ENCODE measurements around the gene REEP6. TPM values are rescaled to one million over a fixed set of nuclear protein-coding genes. Genes with fewer than 3 reads are reported as not detected.

Gene REEP6
- polyA plus RNA-seq, 4 donors = 167 to 363 (median 244) TPM

DNA sequence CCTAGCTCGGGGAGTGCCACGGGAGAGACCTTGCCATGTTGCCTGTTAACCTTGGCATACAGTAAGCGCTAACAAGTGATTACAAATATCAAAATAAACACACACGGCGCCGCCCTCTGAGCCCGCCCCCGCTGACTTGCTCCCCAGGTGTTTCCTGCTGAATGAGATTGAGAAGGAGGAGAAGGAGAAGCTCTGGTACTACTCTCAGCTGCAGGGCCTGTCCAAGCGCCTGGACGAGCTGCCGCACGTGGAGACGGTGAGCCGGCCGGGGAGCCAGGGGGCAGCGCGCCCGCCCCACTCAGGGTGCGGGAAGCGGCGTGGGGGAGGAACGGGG is 36.0 kb upstream of the REEP6 start:
- H3K4me3 ChIP-seq (ENCODE audit: low read depth in 1 of 3, low read length in 3 of 3) = no peak overlapping the region
- H3K36me3 ChIP-seq (ENCODE audit: control insufficient read depth in 3 of 3, insufficient read depth in 2 of 3, low read depth in 1 of 3, low read length in 3 of 3) = peaks cover 0 to 3% (median 0%) of the 10 kb centered on the region in 3 donors
- no peak overlapping the region for H3K27ac ChIP-seq (ENCODE audit: low read depth in 1 of 3, low read length in 2 of 3)
- H3K4me1 ChIP-seq (ENCODE audit: control insufficient read depth in 3 of 3, insufficient read depth in 2 of 3, low read depth in 1 of 3, low read length in 2 of 3) = peaks cover 0 to 11% (median 0%) of the 10 kb centered on the region in 3 donors
- no peaks in the 10 kb centered on the region for H3K9me3 ChIP-seq (ENCODE audit: control insufficient read depth in 2 of 2, insufficient read depth in 1 of 2, low read depth in 1 of 2, low read length in 1 of 2)
- WGBS, 3 donors = 1 to 4% (median 1%) methylated on average over 19 to 22 of the region's 22 CpGs
- DNase-seq (no peak), FAIRE-seq (no peak)
- H3K27me3 ChIP-seq (ENCODE audit: control insufficient read depth in 3 of 3, insufficient read depth in 3 of 3, low read length in 3 of 3) = peaks cover 30 to 91% (median 31%) of the 10 kb centered on the region in 3 donors

DNA sequence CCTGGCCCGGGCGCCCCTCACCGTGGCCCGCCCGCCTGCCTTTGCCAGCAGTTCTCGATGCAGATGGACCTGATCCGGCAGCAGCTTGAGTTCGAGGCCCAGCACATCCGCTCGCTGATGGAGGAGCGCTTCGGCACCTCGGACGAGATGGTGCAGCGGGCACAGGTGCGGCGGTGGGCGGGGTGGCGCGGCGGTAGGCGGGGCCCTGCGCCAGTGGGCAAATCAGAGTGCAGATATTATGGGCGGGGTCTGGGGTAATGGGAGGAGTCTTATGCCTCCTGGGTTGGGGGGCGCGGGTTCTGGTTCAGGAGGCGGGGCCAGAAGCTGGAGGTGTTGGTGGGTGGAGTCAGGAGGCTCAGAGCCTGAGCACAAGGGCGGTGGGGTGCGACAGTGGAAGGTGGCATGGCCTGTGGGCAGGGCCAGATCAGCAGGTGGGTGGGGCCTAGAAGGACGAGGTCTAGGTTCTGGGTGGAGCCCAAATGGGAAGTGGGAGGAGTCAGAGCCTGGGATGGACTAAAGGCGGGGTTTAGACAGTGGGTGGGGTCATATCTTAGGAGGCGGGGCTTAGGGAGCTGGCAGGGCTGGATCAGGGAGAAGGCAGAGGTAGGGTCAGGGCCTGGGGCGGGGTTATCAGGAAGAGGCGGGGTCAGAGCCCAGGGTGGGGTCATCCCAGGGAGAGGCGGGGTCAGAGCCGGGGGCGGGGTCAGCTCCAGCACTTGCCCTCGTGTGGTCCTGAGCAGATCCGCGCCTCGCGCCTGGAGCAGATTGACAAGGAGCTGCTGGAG is 35.5 kb upstream of the REEP6 start:
- WGBS, 3 donors = 2 to 6% (median 4%) methylated on average over 32 to 42 of the region's 42 CpGs

DNA sequence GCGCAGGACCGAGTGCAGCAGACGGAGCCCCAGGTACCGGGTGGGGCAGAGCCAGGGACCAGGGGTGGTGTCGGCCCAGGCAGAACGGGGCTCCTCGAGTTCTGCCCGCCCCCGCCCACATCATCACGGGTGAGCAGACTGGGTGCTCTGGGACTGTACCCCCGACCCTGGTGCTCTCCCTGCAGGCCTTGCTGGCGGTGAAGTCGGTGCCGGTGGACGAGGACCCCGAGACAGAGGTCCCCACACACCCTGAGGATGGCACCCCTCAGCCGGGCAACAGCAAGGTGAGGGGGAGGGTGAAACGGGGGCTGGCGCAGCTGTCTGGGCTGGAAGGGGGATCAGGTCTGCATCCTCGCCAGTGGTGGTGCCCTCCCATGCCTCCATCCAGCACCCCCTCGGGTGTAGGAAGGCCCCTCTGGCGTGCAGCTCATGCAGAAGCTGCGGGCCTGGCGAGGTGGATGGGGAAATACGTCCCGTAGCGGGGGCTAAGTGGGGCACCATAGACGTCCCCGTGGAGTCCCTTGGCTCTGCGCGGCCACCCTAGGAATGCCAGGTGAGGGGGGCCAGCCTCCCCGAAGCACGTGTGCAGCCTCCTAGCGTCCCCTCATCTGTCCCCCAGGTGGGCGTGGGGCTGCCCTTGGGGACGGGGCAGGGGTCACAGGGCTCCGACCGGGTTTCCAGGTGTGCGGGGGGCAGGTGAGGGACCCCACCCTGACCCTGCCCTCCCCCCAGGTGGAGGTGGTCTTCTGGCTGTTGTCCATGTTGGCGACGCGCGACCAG is 34.7 kb upstream of the REEP6 start:
- no peak for FAIRE-seq
- H3K27me3 ChIP-seq (ENCODE audit: control insufficient read depth in 3 of 3, insufficient read depth in 3 of 3, low read length in 3 of 3) = peaks cover 17 to 78% (median 22%) of the 10 kb centered on the region in 3 donors
- 17 to 37% (median 29%) methylated on average over 30 to 43 of the region's 43 CpGs for WGBS, 3 donors
- no peak for DNase-seq
- H3K36me3 ChIP-seq (ENCODE audit: control insufficient read depth in 3 of 3, insufficient read depth in 2 of 3, low read depth in 1 of 3, low read length in 3 of 3) = peaks cover 0 to 15% (median 0%) of the 10 kb centered on the region in 3 donors
- H3K9me3 ChIP-seq (ENCODE audit: control insufficient read depth in 2 of 2, insufficient read depth in 1 of 2, low read depth in 1 of 2, low read length in 1 of 2) = no peaks in the 10 kb centered on the region
- H3K4me1 ChIP-seq (ENCODE audit: control insufficient read depth in 3 of 3, insufficient read depth in 2 of 3, low read depth in 1 of 3, low read length in 2 of 3) = peaks cover 0 to 11% (median 0%) of the 10 kb centered on the region in 3 donors
- H3K4me3 ChIP-seq (ENCODE audit: low read depth in 1 of 3, low read length in 3 of 3) = no peak overlapping the region
- no peak overlapping the region for H3K27ac ChIP-seq (ENCODE audit: low read depth in 1 of 3, low read length in 2 of 3)

More for the DNA sequence above, 35.5 kb upstream of the REEP6 start:
- H3K36me3 ChIP-seq (ENCODE audit: control insufficient read depth in 3 of 3, insufficient read depth in 2 of 3, low read depth in 1 of 3, low read length in 3 of 3) = peaks cover 0 to 8% (median 0%) of the 10 kb centered on the region in 3 donors
- no peaks in the 10 kb centered on the region for H3K9me3 ChIP-seq (ENCODE audit: control insufficient read depth in 2 of 2, insufficient read depth in 1 of 2, low read depth in 1 of 2, low read length in 1 of 2)
- no peak overlapping the region for H3K27ac ChIP-seq (ENCODE audit: low read depth in 1 of 3, low read length in 2 of 3)
- H3K4me1 ChIP-seq (ENCODE audit: control insufficient read depth in 3 of 3, insufficient read depth in 2 of 3, low read depth in 1 of 3, low read length in 2 of 3) = peaks cover 0 to 11% (median 0%) of the 10 kb centered on the region in 3 donors
- FAIRE-seq = no peak
- peak; percentile 86 to 97 for DNase-seq
- peaks cover 25 to 86% (median 28%) of the 10 kb centered on the region in 3 donors for H3K27me3 ChIP-seq (ENCODE audit: control insufficient read depth in 3 of 3, insufficient read depth in 3 of 3, low read length in 3 of 3)
- no peak overlapping the region for H3K4me3 ChIP-seq (ENCODE audit: low read depth in 1 of 3, low read length in 3 of 3)

DNA sequence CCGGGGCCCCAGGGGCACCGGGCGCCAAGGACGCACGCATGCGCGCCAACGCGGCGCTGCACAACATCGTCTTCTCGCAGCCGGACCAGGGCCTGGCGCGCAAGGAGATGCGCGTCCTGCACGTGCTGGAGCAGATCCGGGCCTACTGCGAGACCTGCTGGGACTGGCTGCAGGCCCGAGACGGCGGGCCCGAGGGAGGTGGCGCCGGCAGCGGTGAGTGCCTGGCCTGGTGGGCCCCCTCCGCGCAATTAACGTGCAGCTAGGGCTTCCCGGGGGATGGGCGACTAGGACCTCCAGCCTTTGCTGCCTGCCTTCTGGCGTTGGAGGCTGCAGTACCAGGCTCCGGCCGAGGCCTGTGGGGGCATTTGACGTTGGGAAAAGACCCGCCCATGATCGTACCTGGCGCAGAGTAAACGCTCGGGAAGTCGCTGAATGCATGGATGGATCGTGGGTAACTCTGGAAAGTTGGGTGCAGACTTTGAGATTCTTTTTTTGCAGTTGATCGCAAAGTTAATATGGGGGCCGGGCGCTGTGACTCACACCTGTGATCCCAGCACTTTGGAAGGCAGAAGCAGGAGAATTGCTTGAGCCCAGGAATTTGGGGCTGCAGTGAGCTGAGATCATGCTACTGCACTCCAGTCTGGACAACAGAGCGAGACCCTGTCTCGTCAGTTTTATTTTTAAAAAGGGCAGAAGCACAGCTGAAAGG is 33.8 kb upstream of the REEP6 start:
- FAIRE-seq (no peak), DNase-seq (no peak)
- Histone ChIP-seq H3K27ac (ENCODE audit: low read depth in 1 of 3, low read length in 2 of 3) (no peak overlapping the region), H3K27me3 (ENCODE audit: control insufficient read depth in 3 of 3, insufficient read depth in 3 of 3, low read length in 3 of 3) (peaks cover 13 to 70% (median 15%) of the 10 kb centered on the region in 3 donors), H3K4me3 (ENCODE audit: low read depth in 1 of 3, low read length in 3 of 3) (no peak overlapping the region), H3K36me3 (ENCODE audit: control insufficient read depth in 3 of 3, insufficient read depth in 2 of 3, low read depth in 1 of 3, low read length in 3 of 3) (peaks cover 0 to 18% (median 0%) of the 10 kb centered on the region in 3 donors), H3K4me1 (ENCODE audit: control insufficient read depth in 3 of 3, insufficient read depth in 2 of 3, low read depth in 1 of 3, low read length in 2 of 3) (peaks cover 0 to 11% (median 0%) of the 10 kb centered on the region in 3 donors), H3K9me3 (ENCODE audit: control insufficient read depth in 2 of 2, insufficient read depth in 1 of 2, low read depth in 1 of 2, low read length in 1 of 2) (no peaks in the 10 kb centered on the region)
- WGBS, 3 donors = 9 to 16% (median 15%) methylated on average over 37 to 48 of the region's 48 CpGs

DNA sequence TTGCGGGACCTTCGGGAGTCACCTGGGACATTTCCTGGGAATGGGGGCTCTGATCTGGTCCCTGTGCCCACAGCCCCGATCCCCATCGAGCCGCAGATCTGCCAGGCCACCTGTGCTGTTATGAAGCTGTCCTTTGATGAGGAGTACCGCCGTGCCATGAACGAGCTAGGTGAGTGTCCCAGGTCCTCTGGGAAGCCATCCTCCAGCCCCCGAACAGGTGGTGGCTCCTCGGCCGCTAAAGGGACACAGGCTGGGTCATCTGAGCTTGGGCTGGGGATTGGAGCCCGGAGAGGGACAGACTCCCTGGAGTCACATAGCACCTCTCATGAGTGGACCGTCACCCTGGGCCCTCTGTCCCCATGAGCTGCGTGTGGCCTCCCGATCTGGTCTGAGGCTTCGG is 33.1 kb upstream of the REEP6 start:
- Histone ChIP-seq H3K27me3 (ENCODE audit: control insufficient read depth in 3 of 3, insufficient read depth in 3 of 3, low read length in 3 of 3) (peaks cover 9 to 63% (median 10%) of the 10 kb centered on the region in 3 donors), H3K27ac (ENCODE audit: low read depth in 1 of 3, low read length in 2 of 3) (no peak overlapping the region), H3K36me3 (ENCODE audit: control insufficient read depth in 3 of 3, insufficient read depth in 2 of 3, low read depth in 1 of 3, low read length in 3 of 3) (peaks cover 0 to 18% (median 0%) of the 10 kb centered on the region in 3 donors), H3K4me1 (ENCODE audit: control insufficient read depth in 3 of 3, insufficient read depth in 2 of 3, low read depth in 1 of 3, low read length in 2 of 3) (peaks cover 0 to 11% (median 0%) of the 10 kb centered on the region in 3 donors), H3K9me3 (ENCODE audit: control insufficient read depth in 2 of 2, insufficient read depth in 1 of 2, low read depth in 1 of 2, low read length in 1 of 2) (no peaks in the 10 kb centered on the region), H3K4me3 (ENCODE audit: low read depth in 1 of 3, low read length in 3 of 3) (no peak overlapping the region)
- no peak for FAIRE-seq
- WGBS, 3 donors = 67 to 81% (median 81%) methylated on average over 16 of the region's 16 CpGs
- no peak for DNase-seq

DNA sequence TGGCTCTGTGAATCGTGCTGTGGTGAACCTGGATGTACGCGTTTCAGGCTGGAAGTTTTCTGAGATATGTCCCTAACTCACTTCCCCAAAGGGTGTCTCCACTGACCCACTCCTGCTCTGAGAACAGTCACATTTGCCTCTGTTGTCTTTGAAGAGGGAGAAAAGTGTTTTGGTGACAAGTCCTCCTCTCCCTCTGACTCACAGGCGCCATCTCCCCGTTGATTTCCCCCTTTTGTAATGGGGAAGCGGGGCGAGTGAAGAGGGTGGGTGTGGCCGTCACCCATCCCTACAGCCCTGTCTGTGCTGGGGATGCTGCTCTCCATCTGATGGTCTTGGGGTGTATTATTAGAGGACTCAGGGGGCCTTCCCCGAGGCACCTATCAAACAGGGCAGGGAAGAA is 31.5 kb upstream of the REEP6 start:
- WGBS, 3 donors = 71 to 78% (median 74%) methylated on average over 9 of the region's 9 CpGs
- no peak for DNase-seq
- no peak overlapping the region for H3K4me3 ChIP-seq (ENCODE audit: low read depth in 1 of 3, low read length in 3 of 3)
- peaks cover 0 to 11% (median 0%) of the 10 kb centered on the region in 3 donors for H3K4me1 ChIP-seq (ENCODE audit: control insufficient read depth in 3 of 3, insufficient read depth in 2 of 3, low read depth in 1 of 3, low read length in 2 of 3)
- FAIRE-seq = no peak
- H3K9me3 ChIP-seq (ENCODE audit: control insufficient read depth in 2 of 2, insufficient read depth in 1 of 2, low read depth in 1 of 2, low read length in 1 of 2) = no peaks in the 10 kb centered on the region
- peaks cover 0 to 18% (median 0%) of the 10 kb centered on the region in 3 donors for H3K36me3 ChIP-seq (ENCODE audit: control insufficient read depth in 3 of 3, insufficient read depth in 2 of 3, low read depth in 1 of 3, low read length in 3 of 3)
- H3K27me3 ChIP-seq (ENCODE audit: control insufficient read depth in 3 of 3, insufficient read depth in 3 of 3, low read length in 3 of 3) = peaks cover 5 to 54% (median 9%) of the 10 kb centered on the region in 3 donors
- H3K27ac ChIP-seq (ENCODE audit: low read depth in 1 of 3, low read length in 2 of 3) = no peak overlapping the region

DNA sequence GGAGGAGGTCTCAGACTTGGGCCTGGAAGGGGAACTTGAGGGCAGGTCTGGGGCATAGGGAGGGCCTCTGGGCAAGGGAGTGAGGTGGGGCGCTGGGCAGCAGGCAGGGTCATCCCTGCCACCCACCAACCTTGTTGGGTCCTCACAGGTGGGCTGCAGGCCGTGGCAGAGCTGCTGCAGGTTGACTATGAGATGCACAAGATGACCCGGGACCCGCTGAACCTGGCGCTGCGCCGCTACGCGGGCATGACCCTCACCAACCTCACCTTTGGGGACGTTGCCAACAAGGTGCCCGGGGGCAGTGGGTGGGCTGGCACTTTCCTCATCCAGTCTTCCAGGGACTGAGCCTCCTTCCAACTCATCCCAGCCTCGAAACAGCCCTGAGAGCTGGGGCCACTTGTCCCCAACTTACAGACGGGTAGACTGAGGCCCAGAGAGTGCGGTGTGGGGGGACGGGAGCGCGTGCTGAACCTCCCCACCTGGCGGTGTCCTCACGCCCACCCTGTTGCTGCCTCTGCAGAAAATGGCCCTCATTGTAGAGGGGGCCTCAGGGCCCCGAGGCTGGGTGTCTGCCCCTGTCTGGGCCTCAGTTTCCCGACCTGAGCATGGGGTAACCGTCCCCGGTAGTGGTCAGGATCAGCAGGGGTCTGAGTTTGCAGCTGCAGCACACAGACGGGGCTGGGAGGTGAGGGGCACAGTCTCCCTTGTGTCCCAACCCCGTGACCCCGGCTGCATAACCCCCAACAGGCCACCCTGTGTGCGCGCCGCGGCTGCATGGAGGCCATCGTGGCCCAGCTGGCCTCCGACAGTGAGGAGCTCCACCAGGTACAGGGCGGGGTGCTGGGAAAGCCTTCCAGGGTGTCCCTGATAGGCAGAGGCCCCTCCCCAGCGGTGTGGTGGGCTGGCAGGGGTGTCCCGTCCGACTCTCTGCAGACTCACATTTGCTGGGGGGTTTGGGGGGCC is 30.7 kb upstream of the REEP6 start:
- Histone ChIP-seq H3K36me3 (ENCODE audit: control insufficient read depth in 3 of 3, insufficient read depth in 2 of 3, low read depth in 1 of 3, low read length in 3 of 3) (peaks cover 0 to 18% (median 0%) of the 10 kb centered on the region in 3 donors), H3K27ac (ENCODE audit: low read depth in 1 of 3, low read length in 2 of 3) (no peak overlapping the region), H3K9me3 (ENCODE audit: control insufficient read depth in 2 of 2, insufficient read depth in 1 of 2, low read depth in 1 of 2, low read length in 1 of 2) (no peaks in the 10 kb centered on the region), H3K4me3 (ENCODE audit: low read depth in 1 of 3, low read length in 3 of 3) (no peak overlapping the region), H3K4me1 (ENCODE audit: control insufficient read depth in 3 of 3, insufficient read depth in 2 of 3, low read depth in 1 of 3, low read length in 2 of 3) (peaks cover 0 to 11% (median 0%) of the 10 kb centered on the region in 3 donors), H3K27me3 (ENCODE audit: control insufficient read depth in 3 of 3, insufficient read depth in 3 of 3, low read length in 3 of 3) (peaks cover 5 to 54% (median 12%) of the 10 kb centered on the region in 3 donors)
- 90 to 93% (median 90%) methylated on average over 31 to 36 of the region's 36 CpGs for whole genome bisulfite sequencing, 3 donors
- FAIRE-seq = no peak
- DNase-seq = no peak
